OCI-LY7 (cell line): Measurements from ENCODE around the gene TRABD2B. TPM values are rescaled to one million over a fixed set of nuclear protein-coding genes. Genes with fewer than 3 reads are reported as not detected.

Source experiments
- BruUV-seq: library from RNA; stranded (reverse); fragments of 400-500 nt; replicated peaks from 2 replicates; lab custom pipeline; 2021; lab: Mats Ljungman, UMichigan
- CTCF ChIA-PET: fragments of 300-600 bp; sonication (Branson Sonifier 250); formaldehyde crosslinking; loops from one replicate; lab custom pipeline; 2022; ENCODE audit warnings: antibody characterized with exemption; ENCODE audit not compliant: unreplicated experiment; lab: Charles Lee
- POLR2A ChIA-PET: fragments of 300-600 bp; sonication (Branson Sonifier 250); formaldehyde crosslinking; loops from one replicate; lab custom pipeline; 2022; ENCODE audit warnings: antibody characterized with exemption; lab: Charles Lee
- DNase-seq: peaks from one replicate; pipeline ENCODE4 v3.0.0-alpha.2; 2015; ENCODE audit warnings: low spot score
- H2AFZ ChIP-seq: fragments of 200-600 bp; sonication (generic), shearing (Covaris generic); 2 replicates; pipeline ENCODE4 v1.6.1; 2014; ENCODE audit warnings: mild to moderate bottlenecking, antibody characterized with exemption, low read length, moderate library complexity
- H3K27ac ChIP-seq: fragments of 200-600 bp; sonication (generic); 2 replicates; pipeline ENCODE4 v1.5.1; 2014; ENCODE audit warnings: mixed run types, low read depth, mild to moderate bottlenecking, moderate library complexity, low read length, inconsistent platforms; ENCODE audit not compliant: poor library complexity, severe bottlenecking
- H3K36me3 ChIP-seq: fragments of 200-600 bp; sonication (generic); 2 replicates; pipeline ENCODE4 v1.6.1; 2014; ENCODE audit warnings: mild to moderate bottlenecking, antibody characterized with exemption, low read length, moderate library complexity, mixed read lengths; ENCODE audit not compliant: insufficient read depth
- H3K4me1 ChIP-seq: fragments of 200-600 bp; sonication (generic); 2 replicates; pipeline ENCODE4 v1.5.1; 2014; ENCODE audit warnings: mild to moderate bottlenecking, low read length; ENCODE audit not compliant: insufficient read depth, poor library complexity, severe bottlenecking
- H3K4me2 ChIP-seq: fragments of 200-600 bp; sonication (generic); 2 replicates; pipeline ENCODE4 v1.6.1; 2014; ENCODE audit warnings: mild to moderate bottlenecking, low read length
- H3K4me3 ChIP-seq: fragments of 200-600 bp; sonication (generic); 2 replicates; pipeline ENCODE4 v1.5.1; 2014; ENCODE audit warnings: mild to moderate bottlenecking, low read depth, low read length; ENCODE audit not compliant: poor library complexity, severe bottlenecking
- H3K79me2 ChIP-seq: fragments of 200-600 bp; sonication (generic); 2 replicates; pipeline ENCODE4 v1.6.1; 2016; ENCODE audit warnings: low read depth, mild to moderate bottlenecking, low read length, moderate library complexity, mixed read lengths; ENCODE audit not compliant: insufficient read depth
- H3K9me2 ChIP-seq: fragments of 200-600 bp; sonication (generic); 2 replicates; pipeline ENCODE4 v1.6.1; 2016; ENCODE audit warnings: mild to moderate bottlenecking, low read length, mixed read lengths; ENCODE audit not compliant: insufficient read depth
- H3K9me3 ChIP-seq: fragments of 200-600 bp; sonication (generic); 2 replicates; pipeline ENCODE4 v1.6.1; 2014; ENCODE audit warnings: mild to moderate bottlenecking, mixed run types, low read length, mixed read lengths
- H4K20me1 ChIP-seq: fragments of 200-600 bp; sonication (generic); 2 replicates; pipeline ENCODE4 v1.6.1; 2014; ENCODE audit warnings: mild to moderate bottlenecking, antibody characterized with exemption, low read length, moderate library complexity, mixed read lengths; ENCODE audit not compliant: insufficient read depth
- EZH2phosphoT487 ChIP-seq: fragments of 200-600 bp; sonication (generic); IDR thresholded peaks from 2 replicates; pipeline ENCODE4 v1.6.1; 2018; ENCODE audit warnings: low read depth, borderline replicate concordance, mild to moderate bottlenecking, mixed run types, antibody characterized with exemption, low read length, moderate library complexity, mixed read lengths
- intact Hi-C: fragments of 100-400 bp; cut with micrococcal nuclease; formaldehyde crosslinking; loops from one replicate; pipeline ENCODE4 v1.10.0; 2022; ENCODE audit not compliant: unreplicated experiment
- total RNA-seq, 2 experiments: library from RNA; depleted of rRNA in 1 of 2; stranded (reverse); fragments of >200 nt in 1 of 2; shearing (Covaris generic) in 1 of 2; gene quantifications; 2 replicates each; pipeline ENCODE4 v1.2.3, GENCODE V29; 2014 to 2022
- TF ChIP-seq, protein P1 (sequence below): fragments of 200-600 bp; sonication (generic); conservative IDR thresholded peaks from 2 replicates; pipeline ENCODE4 v1.5.1; 2014; ENCODE audit warnings: mild to moderate bottlenecking, antibody characterized with exemption, low read length, moderate library complexity, mixed read lengths

Gene TRABD2B
- total RNA-seq, 2 experiments from 2014 or later, result not detected

- no peak for DNase-seq
- H3K9me3 ChIP-seq, result no peaks in the 10 kb centered on the region
- H4K20me1 ChIP-seq, result no peaks in the 10 kb centered on the region
- H3K79me2 ChIP-seq, result no peaks in the 10 kb centered on the region
- H3K4me2 ChIP-seq, result no peak overlapping the region
- intact Hi-C loops, result no loop called here
- BruUV-seq, result no TSS peak
- TF ChIP-seq, protein P1, sequence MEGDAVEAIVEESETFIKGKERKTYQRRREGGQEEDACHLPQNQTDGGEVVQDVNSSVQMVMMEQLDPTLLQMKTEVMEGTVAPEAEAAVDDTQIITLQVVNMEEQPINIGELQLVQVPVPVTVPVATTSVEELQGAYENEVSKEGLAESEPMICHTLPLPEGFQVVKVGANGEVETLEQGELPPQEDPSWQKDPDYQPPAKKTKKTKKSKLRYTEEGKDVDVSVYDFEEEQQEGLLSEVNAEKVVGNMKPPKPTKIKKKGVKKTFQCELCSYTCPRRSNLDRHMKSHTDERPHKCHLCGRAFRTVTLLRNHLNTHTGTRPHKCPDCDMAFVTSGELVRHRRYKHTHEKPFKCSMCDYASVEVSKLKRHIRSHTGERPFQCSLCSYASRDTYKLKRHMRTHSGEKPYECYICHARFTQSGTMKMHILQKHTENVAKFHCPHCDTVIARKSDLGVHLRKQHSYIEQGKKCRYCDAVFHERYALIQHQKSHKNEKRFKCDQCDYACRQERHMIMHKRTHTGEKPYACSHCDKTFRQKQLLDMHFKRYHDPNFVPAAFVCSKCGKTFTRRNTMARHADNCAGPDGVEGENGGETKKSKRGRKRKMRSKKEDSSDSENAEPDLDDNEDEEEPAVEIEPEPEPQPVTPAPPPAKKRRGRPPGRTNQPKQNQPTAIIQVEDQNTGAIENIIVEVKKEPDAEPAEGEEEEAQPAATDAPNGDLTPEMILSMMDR, result no peak
- TF ChIP-seq EZH2phosphoT487, result no peak
- no peak overlapping the region for H2AFZ ChIP-seq
- CTCF ChIA-PET, result no interaction called here
- POLR2A ChIA-PET, result no interaction called here
- H3K36me3 ChIP-seq, result no peaks in the 10 kb centered on the region
- H3K4me1 ChIP-seq, result no peaks in the 10 kb centered on the region
- no peak overlapping the region for H3K4me3 ChIP-seq
- no peak overlapping the region for H3K27ac ChIP-seq
- no peaks in the 10 kb centered on the region for H3K9me2 ChIP-seq
Measured at GRCh38 chr1:47828978-47829377, 168.2 kb downstream of the TRABD2B start.

DNA sequence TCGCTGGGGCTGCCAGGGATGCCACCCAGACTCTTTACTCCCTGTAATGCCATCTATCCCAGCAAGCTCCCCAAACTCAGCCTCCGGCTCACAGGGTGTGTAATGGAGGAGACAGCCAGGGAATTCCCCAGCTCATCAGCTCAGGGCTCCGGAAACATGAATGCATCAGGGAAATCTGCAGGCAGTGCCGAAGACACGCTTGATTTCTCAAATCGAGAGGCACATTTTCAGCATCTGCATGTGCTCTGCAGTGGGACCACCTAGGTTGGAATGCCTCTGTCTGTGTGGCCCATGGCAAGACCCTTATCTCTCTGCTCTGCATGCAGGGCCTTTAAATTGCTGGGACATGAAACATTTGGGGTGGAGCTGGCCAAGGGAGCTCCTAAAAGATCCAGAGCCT lies 170.1 kb downstream of the TRABD2B start:
- TF ChIP-seq, protein P1, result no peak
- no peak for TF ChIP-seq EZH2phosphoT487
- no peaks in the 10 kb centered on the region for H3K4me1 ChIP-seq
- DNase-seq, result no peak
- no peaks in the 10 kb centered on the region for H4K20me1 ChIP-seq
- POLR2A ChIA-PET, result no interaction called here
- H3K79me2 ChIP-seq, result no peaks in the 10 kb centered on the region
- intact Hi-C loops, result no loop called here
- BruUV-seq, result no TSS peak
- no peak overlapping the region for H2AFZ ChIP-seq
- H3K9me2 ChIP-seq, result no peaks in the 10 kb centered on the region
- CTCF ChIA-PET, result no interaction called here
- no peak overlapping the region for H3K4me3 ChIP-seq
- H3K27ac ChIP-seq, result no peak overlapping the region
- no peaks in the 10 kb centered on the region for H3K36me3 ChIP-seq
- no peaks in the 10 kb centered on the region for H3K9me3 ChIP-seq
- H3K4me2 ChIP-seq, result no peak overlapping the region

DNA sequence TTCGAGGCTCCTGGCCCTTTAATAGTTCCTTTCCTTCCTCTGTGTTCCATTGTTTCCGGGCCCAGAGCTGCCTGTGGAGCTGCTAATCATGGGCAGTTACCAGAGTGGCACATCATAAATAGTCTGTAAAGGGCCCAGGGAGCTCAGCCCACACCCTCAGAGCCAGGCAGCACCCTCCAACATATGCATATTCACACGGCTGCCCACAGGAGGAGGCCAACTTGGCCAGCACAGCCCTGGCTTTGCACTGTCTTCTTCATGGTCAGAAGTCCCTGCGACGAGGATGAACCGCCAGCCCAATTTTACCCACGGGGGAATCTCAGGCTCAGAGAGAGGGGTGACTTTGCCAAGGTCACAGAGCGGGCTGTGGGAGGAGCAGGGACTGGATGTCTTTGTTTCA lies 172.5 kb downstream of the TRABD2B start:
- Histone ChIP-seq H3K79me2 (no peaks in the 10 kb centered on the region), H3K4me1 (no peaks in the 10 kb centered on the region), H3K27ac (no peak overlapping the region), H2AFZ (no peak overlapping the region), H3K9me3 (no peaks in the 10 kb centered on the region), H3K9me2 (no peaks in the 10 kb centered on the region), H3K36me3 (no peaks in the 10 kb centered on the region), H4K20me1 (no peaks in the 10 kb centered on the region), H3K4me2 (no peak overlapping the region), H3K4me3 (no peak overlapping the region)
- TF ChIP-seq, protein P1, result no peak
- no peak for TF ChIP-seq EZH2phosphoT487
- intact Hi-C loops, result no loop called here
- DNase-seq, result no peak
- ChIA-PET CTCF (no interaction called here), POLR2A (no interaction called here)
- BruUV-seq, result no TSS peak
